Glutamatergic neuron (in vitro differentiated cells): Measurements from ENCODE around the gene MKKS. TPM values are rescaled to one million over a fixed set of nuclear protein-coding genes. Genes with fewer than 3 reads are reported as not detected.

Source experiments
- DNase-seq: peaks from one replicate; pipeline ENCODE4 v3.0.0; 2022
- H3K27ac Mint-ChIP-seq: one replicate; pipeline ENCODE4 v1.8.0; 2020; ENCODE audit warnings: mild to moderate bottlenecking, mixed read lengths, inconsistent platforms; ENCODE audit not compliant: unreplicated experiment
- H3K27me3 Mint-ChIP-seq: one replicate; pipeline ENCODE4 v1.8.0; 2020; ENCODE audit warnings: mild to moderate bottlenecking, moderate library complexity, mixed read lengths, inconsistent platforms; ENCODE audit not compliant: unreplicated experiment
- H3K36me3 Mint-ChIP-seq: one replicate; pipeline ENCODE4 v1.8.0; 2020; ENCODE audit warnings: mild to moderate bottlenecking, mixed read lengths, inconsistent platforms; ENCODE audit not compliant: unreplicated experiment
- H3K4me1 Mint-ChIP-seq: one replicate; pipeline ENCODE4 v1.8.0; 2020; ENCODE audit warnings: mild to moderate bottlenecking, low read depth, mixed read lengths, inconsistent platforms; ENCODE audit not compliant: unreplicated experiment
- H3K4me3 Mint-ChIP-seq: one replicate; pipeline ENCODE4 v1.8.0; 2020; ENCODE audit warnings: mild to moderate bottlenecking, mixed read lengths, inconsistent platforms; ENCODE audit not compliant: unreplicated experiment
- H3K9me3 Mint-ChIP-seq: one replicate; pipeline ENCODE4 v1.8.0; 2020; ENCODE audit warnings: mild to moderate bottlenecking, moderate library complexity, mixed read lengths, inconsistent platforms; ENCODE audit not compliant: unreplicated experiment
- CTCF ChIP-seq: fragments of 200-600 bp; sonication (generic); IDR thresholded peaks from one replicate; pipeline ENCODE4 v1.5.0; 2021; ENCODE audit not compliant: partially characterized antibody, unreplicated experiment
- total RNA-seq: library from RNA; stranded (reverse); fragmentation: NEBNext Ultra II Directional; extraction: Animal tissue kit (Norgen Biotek cat#: 25700); gene quantifications from one replicate; pipeline ENCODE4 v1.2.1, GENCODE V29; 2021; ENCODE audit not compliant: unreplicated experiment

MKKS gene
- total RNA-seq, 1 donor from 2014 or later: 15.1 TPM

DNA sequence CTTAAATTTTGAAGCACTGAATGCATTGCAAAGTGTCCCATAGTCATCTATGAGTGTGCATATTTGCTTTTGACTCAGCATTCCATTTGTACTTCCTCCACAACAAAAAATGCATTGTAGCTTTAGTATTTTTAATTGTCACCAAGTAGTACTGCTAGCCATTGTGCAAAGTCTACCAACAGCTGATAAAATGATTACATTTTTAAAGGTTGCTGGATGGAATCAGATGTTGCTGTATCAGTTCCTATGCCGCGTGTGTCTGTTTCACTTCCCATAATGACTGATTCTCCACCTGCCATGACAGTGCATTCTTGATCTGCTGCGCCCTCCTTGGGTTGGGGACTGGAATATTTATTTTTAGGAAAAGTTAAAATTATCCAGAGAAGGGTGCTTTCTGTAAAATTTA, 42.3 kb upstream of the MKKS start:
- no peak for DNase-seq
- Mint-ChIP-seq H3K4me3 (no peak overlapping the region), H3K4me1 (peaks cover 13% of the 10 kb centered on the region), H3K9me3 (no peaks in the 10 kb centered on the region), H3K36me3 (no peaks in the 10 kb centered on the region), H3K27ac (no peak overlapping the region), H3K27me3 (no peaks in the 10 kb centered on the region)
- no peak for TF ChIP-seq CTCF

DNA sequence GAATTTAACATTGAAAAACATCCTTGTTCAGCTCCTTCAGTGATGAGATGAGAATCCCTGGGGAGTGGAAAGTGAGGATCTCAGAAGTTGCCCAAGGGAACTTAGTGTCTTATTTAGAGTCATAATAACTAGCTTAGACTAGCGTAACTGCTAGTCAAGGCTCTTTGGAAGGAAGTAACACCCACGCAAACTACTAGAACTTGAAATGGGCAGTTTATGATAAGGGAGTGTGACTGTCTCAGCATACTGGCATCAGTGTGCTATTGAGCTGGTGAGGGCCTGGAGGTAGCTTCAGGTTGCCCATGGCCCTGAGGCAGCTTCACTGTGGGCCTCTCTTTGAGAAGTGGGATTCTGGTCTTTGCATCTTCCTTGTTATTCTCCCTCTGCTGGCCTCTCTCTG, 41.2 kb upstream of the MKKS start:
- no peak overlapping the region for H3K27ac Mint-ChIP-seq
- TF ChIP-seq CTCF: no peak
- H3K36me3 Mint-ChIP-seq: no peaks in the 10 kb centered on the region
- H3K27me3 Mint-ChIP-seq: no peaks in the 10 kb centered on the region
- no peak overlapping the region for H3K4me3 Mint-ChIP-seq
- H3K4me1 Mint-ChIP-seq: peaks cover 9% of the 10 kb centered on the region
- no peaks in the 10 kb centered on the region for H3K9me3 Mint-ChIP-seq
- DNase-seq: no peak

GRCh38 chr20:10474606-10475184, 40.7 kb upstream of the MKKS start:
- DNase-seq: no peak
- no peaks in the 10 kb centered on the region for H3K9me3 Mint-ChIP-seq
- H3K4me1 Mint-ChIP-seq: peaks cover 14% of the 10 kb centered on the region
- no peak overlapping the region for H3K4me3 Mint-ChIP-seq
- no peaks in the 10 kb centered on the region for H3K27me3 Mint-ChIP-seq
- TF ChIP-seq CTCF: no peak
- no peak overlapping the region for H3K27ac Mint-ChIP-seq
- no peaks in the 10 kb centered on the region for H3K36me3 Mint-ChIP-seq

GRCh38 chr20:10472871-10473270, 38.8 kb upstream of the MKKS start:
- Mint-ChIP-seq H3K27ac (no peak overlapping the region), H3K9me3 (no peaks in the 10 kb centered on the region), H3K4me1 (peaks cover 28% of the 10 kb centered on the region), H3K36me3 (no peaks in the 10 kb centered on the region), H3K27me3 (no peaks in the 10 kb centered on the region), H3K4me3 (no peak overlapping the region)
- DNase-seq: no peak
- no peak for TF ChIP-seq CTCF

DNA sequence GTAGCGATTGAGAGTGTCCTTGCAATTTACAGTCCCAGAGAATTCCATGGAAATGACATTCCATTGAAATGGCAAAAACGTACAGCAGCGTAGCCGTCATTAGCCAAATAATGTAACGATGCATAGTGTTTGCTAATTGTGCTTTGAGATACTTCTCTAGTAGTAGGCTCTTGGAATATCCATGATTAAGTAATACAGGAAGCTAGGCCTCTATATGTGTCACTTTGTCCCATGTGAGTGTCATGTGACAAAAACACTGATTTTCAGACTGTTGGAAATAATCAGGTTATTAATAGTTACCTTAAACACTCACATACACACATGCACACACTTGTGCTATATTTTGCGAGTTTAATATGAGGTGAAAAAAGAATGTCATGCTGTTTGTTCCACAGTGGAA, 36.3 kb upstream of the MKKS start:
- Mint-ChIP-seq H3K36me3 (no peaks in the 10 kb centered on the region), H3K4me1 (peaks cover 37% of the 10 kb centered on the region), H3K4me3 (no peak overlapping the region), H3K9me3 (no peaks in the 10 kb centered on the region), H3K27ac (no peak overlapping the region), H3K27me3 (no peaks in the 10 kb centered on the region)
- no peak for TF ChIP-seq CTCF
- DNase-seq: no peak
